GM12878 (cell line): ENCODE data around the gene BRD3. TPM values are rescaled to one million over a fixed set of nuclear protein-coding genes. Genes with fewer than 3 reads are reported as not detected.

ENCODE experiments used
- ATAC-seq: fragments of 200-7000 bp; cut with Tn5 transposase; 3 replicates; pipeline ENCODE4 v1.9.1; 2020; ENCODE audit warnings: mild to moderate bottlenecking, moderate library complexity
- BruUV-seq: library from RNA; stranded (reverse); fragments of 400-500 nt; replicated peaks from 2 replicates; lab custom pipeline; 2021; lab: Mats Ljungman, UMichigan
- CTCF ChIA-PET: fragments of 300-600 bp; sonication (Branson Sonifier 250); formaldehyde crosslinking; extraction: SDS; loops from one replicate; lab custom pipeline; 2021; ENCODE audit warnings: inconsistent platforms; lab: Yijun Ruan, JAX
- POLR2A ChIA-PET: fragments of 350-600 bp; formaldehyde crosslinking; extraction: SDS; loops from one replicate; lab custom pipeline; 2021; ENCODE audit warnings: inconsistent platforms; lab: Charles Lee
- RAD21 ChIA-PET: fragments of 300-600 bp; sonication (Branson Sonifier 250); formaldehyde crosslinking; loops from one replicate; lab custom pipeline; 2023; ENCODE audit warnings: antibody characterized with exemption; ENCODE audit not compliant: unreplicated experiment; lab: Charles Lee
- SMC1A ChIA-PET: fragments of 300-600 bp; sonication (Branson Sonifier 250); formaldehyde crosslinking; loops from one replicate; lab custom pipeline; 2023; ENCODE audit not compliant: unreplicated experiment, uncharacterized antibody; lab: Charles Lee
- DNase-seq: peaks from one replicate; pipeline ENCODE4 v3.0.0-alpha.2; 2011; ENCODE audit warnings: low read depth, low spot score
- FAIRE-seq: peaks from 3 replicates; lab custom pipeline; 2011; peaks lifted over from hg19 to GRCh38; lab: Jason Lieb, UNC
- H2AFZ ChIP-seq: 2 replicates; pipeline ENCODE4 v1.6.0; 2011; ENCODE audit warnings: low read depth, low read length, control low read depth; ENCODE audit not compliant: control insufficient read depth
- H3K27ac ChIP-seq: 2 replicates; pipeline ENCODE4 v1.5.1; 2011; ENCODE audit warnings: control low read depth; ENCODE audit not compliant: control insufficient read depth, insufficient read depth
- H3K27me3 ChIP-seq, 2 experiments: replicated peaks in 1 of 2; 2 replicates each; pipeline versions ENCODE4 v1.6.0 to v1.6.1; 2011; ENCODE audit warnings: low read length in 1 of 2; ENCODE audit not compliant: control insufficient read depth in 2 of 2, insufficient read depth in 2 of 2
- H3K36me3 ChIP-seq, 2 experiments: 2 replicates each; pipeline ENCODE4 v1.5.1; 2011; ENCODE audit warnings: low read length in 1 of 2; ENCODE audit not compliant: control insufficient read depth in 2 of 2, insufficient read depth in 2 of 2
- H3K4me1 ChIP-seq: 2 replicates; pipeline ENCODE4 v1.6.1; 2011; ENCODE audit warnings: mild to moderate bottlenecking, low read length, moderate library complexity, mixed read lengths; ENCODE audit not compliant: control insufficient read depth, insufficient read depth
- H3K4me2 ChIP-seq: 2 replicates; pipeline ENCODE4 v1.6.0; 2011; ENCODE audit warnings: control low read depth; ENCODE audit not compliant: control insufficient read depth, insufficient read depth
- H3K4me3 ChIP-seq: fragments of 200-600 bp; sonication (generic); 2 replicates; pipeline ENCODE4 v1.5.1; 2016
- H3K79me2 ChIP-seq: 2 replicates; pipeline ENCODE4 v1.6.0; 2011; ENCODE audit warnings: low read length; ENCODE audit not compliant: control insufficient read depth, insufficient read depth
- H3K9ac ChIP-seq: 2 replicates; pipeline ENCODE4 v1.8.0; 2011; ENCODE audit warnings: low read length, control low read depth, mixed read lengths; ENCODE audit not compliant: control insufficient read depth, insufficient read depth
- H3K9me3 ChIP-seq: replicated peaks from 3 replicates; pipeline ENCODE4 v1.5.1; 2011; ENCODE audit warnings: mild to moderate bottlenecking, low read length; ENCODE audit not compliant: control insufficient read depth, insufficient read depth
- H4K20me1 ChIP-seq: 2 replicates; pipeline ENCODE4 v1.6.0; 2011; ENCODE audit not compliant: control insufficient read depth, insufficient read depth
- ATF2 ChIP-seq: IDR thresholded peaks from 2 replicates; pipeline ENCODE4 v1.6.1; 2012; ENCODE audit warnings: low read length, inconsistent platforms
- CHD4 ChIP-seq: fragments of 200-600 bp; sonication (generic); IDR thresholded peaks from 2 replicates; pipeline ENCODE4 v1.6.1; 2016; ENCODE audit warnings: mild to moderate bottlenecking
- E2F8 ChIP-seq: fragments of 450-650 bp; IDR thresholded peaks from 2 replicates; pipeline ENCODE4 v1.6.1; 2018; ENCODE audit warnings: mild to moderate bottlenecking, low read depth, moderate library complexity; ENCODE audit not compliant: partially characterized antibody
- EED ChIP-seq: sonication (generic); IDR thresholded peaks from 2 replicates; pipeline ENCODE4 v1.6.1; 2016; ENCODE audit warnings: antibody characterized with exemption, low read depth
- KLF5 ChIP-seq: fragments of 450-650 bp; IDR thresholded peaks from 2 replicates; pipeline ENCODE4 v1.6.1; 2014; ENCODE audit warnings: mild to moderate bottlenecking; ENCODE audit not compliant: partially characterized antibody
- RAD51 ChIP-seq: fragments of 450-650 bp; IDR thresholded peaks from 2 replicates; pipeline ENCODE4 v1.6.1; 2016; ENCODE audit warnings: moderate library complexity, mild to moderate bottlenecking, inconsistent platforms
- SKIL ChIP-seq: fragments of 450-650 bp; IDR thresholded peaks from 2 replicates; pipeline ENCODE4 v1.6.1; 2017; ENCODE audit warnings: mild to moderate bottlenecking, low read depth, inconsistent platforms; ENCODE audit not compliant: poor library complexity, severe bottlenecking
- SPI1 ChIP-seq: IDR thresholded peaks from 2 replicates; pipeline ENCODE4 v1.6.1; 2011; ENCODE audit warnings: low read depth, mild to moderate bottlenecking, low read length, moderate library complexity, borderline replicate concordance; ENCODE audit not compliant: insufficient read depth
- STAT3 ChIP-seq: IDR thresholded peaks from 2 replicates; pipeline ENCODE4 v1.6.1; 2011; ENCODE audit warnings: low read depth, low read length, improper control_type of control experiment
- ZBTB11 ChIP-seq: fragments of 450-650 bp; formaldehyde crosslinking; IDR thresholded peaks from 2 replicates; pipeline ENCODE4 v1.5.0; 2022; ENCODE audit warnings: mild to moderate bottlenecking, missing genetic modification characterization
- WGBS: methylation state at CpG from one replicate; pipeline ENCODE4 v1.1.6; 2016; ENCODE audit warnings: low lambda C conversion rate; ENCODE audit not compliant: insufficient replicate concordance, insufficient coverage; ENCODE audit errors: missing lambda C conversion rate; 5-methylcytosine and 5-hydroxymethylcytosine counted together
- in situ Hi-C: fragments of 300-500 bp; cut with MboI; formaldehyde crosslinking; loops from 9 replicates; pipeline ENCODE4 v1.14.3; 2018; ENCODE audit warnings: mixed read lengths
- intact Hi-C: fragments of 100-400 bp; cut with micrococcal nuclease; formaldehyde crosslinking; loops from one replicate; pipeline ENCODE4 v1.14.2; 2022; ENCODE audit not compliant: unreplicated experiment
- polyA plus RNA-seq, 11 experiments: library from polyadenylated mRNA; depleted of rRNA in 4 of 11; unstranded in 6 of 11; stranded (reverse) in 5 of 11; fragments of >200 nt; fragmentation: Nextera tagmentation in 4 of 11; fragmentation: Illumina TruSeq in 1 of 11; extraction: Ambion mirVana in 4 of 11; extraction: Trizol in 1 of 11; gene quantifications; 1 replicate in 1 of 11; 2 replicates in 10 of 11; pipeline versions ENCODE4 v1.2.1 to v1.2.3, GENCODE V29; 2011 to 2016; ENCODE audit warnings: inconsistent platforms in 2 of 11, missing spikeins in 2 of 11, low read depth in 1 of 11
- total RNA-seq, 4 experiments: library from RNA; depleted of rRNA in 3 of 4; stranded (reverse); fragments of >200 nt in 3 of 4; fragmentation: Illumina TruSeq in 1 of 4; extraction: Trizol in 1 of 4; gene quantifications; 2 replicates each; pipeline versions ENCODE4 v1.2.1 to v1.2.3, GENCODE V29; 2013 to 2021

Gene BRD3
- total and polyA plus RNA-seq, 10 of the 15 experiments (the other 5 are each of a cell fraction or from before 2014, with no cell fraction given): 0.53 to 20.8 (median 4.8) TPM

- no peak for TF ChIP-seq SKIL
- TF ChIP-seq RAD51: no peak
- TF ChIP-seq, all 136 proteins: peak for 0
Measured at GRCh38 chr9:134011401-134011800, 56.4 kb downstream of the BRD3 start (continued).

- Histone ChIP-seq H4K20me1 (no peaks in the 10 kb centered on the region), H3K9ac (no peak overlapping the region), H2AFZ (no peak overlapping the region), H3K4me2 (no peak overlapping the region), H3K9me3 (no peaks in the 10 kb centered on the region; the same call in 2 of the 3 replicates), H3K27ac (no peak overlapping the region), H3K79me2 (no peaks in the 10 kb centered on the region), H3K4me3 (no peak overlapping the region), H3K27me3 (no peaks in the 10 kb centered on the region; a peak in 1 of 4 replicates), H3K4me1 (no peaks in the 10 kb centered on the region), H3K36me3 (no peaks in the 10 kb centered on the region)
- ChIA-PET POLR2A (no interaction called here), CTCF (interaction anchor here (0.6 kb wide), 1 partner anchor 269 kb away, joined by 3 read pairs; no protein-coding TSS in a partner anchor), SMC1A (interaction anchor here (0.6 kb wide), 1 partner anchor 557 kb away, joined by 3 read pairs; no protein-coding TSS in a partner anchor), RAD21 (no interaction called here)
- DNase-seq: no peak
- no peak for FAIRE-seq
- intact Hi-C loops: no loop called here
- in situ Hi-C loops: loop anchor here (25.0 kb wide), 1 partner anchor 473 kb away; the partner anchor contains the start of gene ADAMTSL2
- WGBS: 50% methylated on average over 20 of the region's 20 CpGs
- BruUV-seq: no TSS peak
- no peak for ATAC-seq
- TF ChIP-seq CHD4 (no peak), EED (no peak), KLF5 (no peak), STAT3 (no peak), ZBTB11 (CRISPR knock-in tag) (no peak), RAD51 (no peak), ATF2 (no peak), SPI1 (no peak), E2F8 (no peak)
Measured at GRCh38 chr9:134010310-134011173, 57.3 kb downstream of the BRD3 start.
